OCI-M2 (cell line): Measurements from ENCODE around the gene IL20RA.
"Not testable (repeated sequence)": the region's sequence is repeated elsewhere in the genome, so short reads cannot be mapped to it uniquely, and the experiment has no call there.

ENCODE experiments used
- DNase-seq: peaks from one replicate; lab custom pipeline; 2025; ENCODE audit not compliant: unreplicated experiment; lab: John Stamatoyannopoulos, UW

The IL20RA gene

GRCh38 chr6:136977075-136977474, 67.7 kb downstream of the IL20RA start:
- DNase-seq = no peak

- DNase-seq = no peak
These were observed 69.6 kb downstream of the IL20RA start for GRCh38 chr6:136975089-136975715.

GRCh38 chr6:136973781-136974180, 71.0 kb downstream of the IL20RA start:
- not testable (repeated sequence) for DNase-seq

- DNase-seq = no peak
These were observed 73.2 kb downstream of the IL20RA start for GRCh38 chr6:136971609-136972008.

- no peak for DNase-seq
These were observed 74.8 kb downstream of the IL20RA start for GRCh38 chr6:136969930-136970329.

GRCh38 chr6:136969433-136969832, 75.3 kb downstream of the IL20RA start:
- DNase-seq = no peak

GRCh38 chr6:136968837-136969236, 75.9 kb downstream of the IL20RA start:
- no peak for DNase-seq

- peak; percentile 76 for DNase-seq
These were observed 76.7 kb downstream of the IL20RA start for GRCh38 chr6:136967876-136968752.

GRCh38 chr6:136964398-136964797, 80.4 kb downstream of the IL20RA start:
- no peak for DNase-seq

- no peak for DNase-seq
These were observed 81.5 kb downstream of the IL20RA start for GRCh38 chr6:136963259-136963658.

- peak; percentile 59 for DNase-seq
These were observed 82.1 kb downstream of the IL20RA start for GRCh38 chr6:136962661-136963060.

GRCh38 chr6:136961848-136962247, 82.9 kb downstream of the IL20RA start:
- DNase-seq = no peak

GRCh38 chr6:136960781-136961180, 84.0 kb downstream of the IL20RA start:
- peak; percentile 31 for DNase-seq

- DNase-seq = not testable (repeated sequence)
These were observed 84.8 kb downstream of the IL20RA start for GRCh38 chr6:136959935-136960334.

GRCh38 chr6:136959471-136959891, 85.3 kb downstream of the IL20RA start:
- peak; percentile 58 for DNase-seq

- no peak for DNase-seq
These were observed 86.6 kb downstream of the IL20RA start for GRCh38 chr6:136958168-136958567.

- DNase-seq = peak; percentile 78
These were observed 87.9 kb downstream of the IL20RA start for GRCh38 chr6:136956590-136957544.

- DNase-seq = no peak
These were observed 89.6 kb downstream of the IL20RA start for GRCh38 chr6:136955123-136955522.

- no peak for DNase-seq
These were observed 92.0 kb downstream of the IL20RA start for GRCh38 chr6:136952714-136953260.

GRCh38 chr6:136950436-136951126, 94.2 kb downstream of the IL20RA start:
- no peak for DNase-seq
